Neural progenitor cell (in vitro differentiated cells): ENCODE results near the gene PRAC2.

Experiments
- EZH2 ChIP-seq: fragments of 200-600 bp; sonication (generic); IDR thresholded peaks from 2 replicates; pipeline ENCODE4 v1.6.1; 2017; ENCODE audit warnings: antibody characterized with exemption, mild to moderate bottlenecking, moderate library complexity
- EZH2phosphoT487 ChIP-seq: fragments of 200-600 bp; sonication (generic); IDR thresholded peaks from 2 replicates; pipeline ENCODE4 v1.6.1; 2017; ENCODE audit warnings: antibody characterized with exemption
- TF ChIP-seq, protein P1 (sequence below): fragments of 200-600 bp; sonication (generic); IDR thresholded peaks from 2 replicates; pipeline ENCODE4 v1.5.1; 2017; ENCODE audit warnings: antibody characterized with exemption, mild to moderate bottlenecking

GRCh38 chr17:48711128-48711527 is 11.9 kb upstream of the PRAC2 start:
- TF ChIP-seq, protein P1, sequence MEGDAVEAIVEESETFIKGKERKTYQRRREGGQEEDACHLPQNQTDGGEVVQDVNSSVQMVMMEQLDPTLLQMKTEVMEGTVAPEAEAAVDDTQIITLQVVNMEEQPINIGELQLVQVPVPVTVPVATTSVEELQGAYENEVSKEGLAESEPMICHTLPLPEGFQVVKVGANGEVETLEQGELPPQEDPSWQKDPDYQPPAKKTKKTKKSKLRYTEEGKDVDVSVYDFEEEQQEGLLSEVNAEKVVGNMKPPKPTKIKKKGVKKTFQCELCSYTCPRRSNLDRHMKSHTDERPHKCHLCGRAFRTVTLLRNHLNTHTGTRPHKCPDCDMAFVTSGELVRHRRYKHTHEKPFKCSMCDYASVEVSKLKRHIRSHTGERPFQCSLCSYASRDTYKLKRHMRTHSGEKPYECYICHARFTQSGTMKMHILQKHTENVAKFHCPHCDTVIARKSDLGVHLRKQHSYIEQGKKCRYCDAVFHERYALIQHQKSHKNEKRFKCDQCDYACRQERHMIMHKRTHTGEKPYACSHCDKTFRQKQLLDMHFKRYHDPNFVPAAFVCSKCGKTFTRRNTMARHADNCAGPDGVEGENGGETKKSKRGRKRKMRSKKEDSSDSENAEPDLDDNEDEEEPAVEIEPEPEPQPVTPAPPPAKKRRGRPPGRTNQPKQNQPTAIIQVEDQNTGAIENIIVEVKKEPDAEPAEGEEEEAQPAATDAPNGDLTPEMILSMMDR, result no peak
- TF ChIP-seq EZH2 (no peak), EZH2phosphoT487 (no peak)
